Measurements from ENCODE around the gene RBM18.

The RBM18 gene

DNA sequence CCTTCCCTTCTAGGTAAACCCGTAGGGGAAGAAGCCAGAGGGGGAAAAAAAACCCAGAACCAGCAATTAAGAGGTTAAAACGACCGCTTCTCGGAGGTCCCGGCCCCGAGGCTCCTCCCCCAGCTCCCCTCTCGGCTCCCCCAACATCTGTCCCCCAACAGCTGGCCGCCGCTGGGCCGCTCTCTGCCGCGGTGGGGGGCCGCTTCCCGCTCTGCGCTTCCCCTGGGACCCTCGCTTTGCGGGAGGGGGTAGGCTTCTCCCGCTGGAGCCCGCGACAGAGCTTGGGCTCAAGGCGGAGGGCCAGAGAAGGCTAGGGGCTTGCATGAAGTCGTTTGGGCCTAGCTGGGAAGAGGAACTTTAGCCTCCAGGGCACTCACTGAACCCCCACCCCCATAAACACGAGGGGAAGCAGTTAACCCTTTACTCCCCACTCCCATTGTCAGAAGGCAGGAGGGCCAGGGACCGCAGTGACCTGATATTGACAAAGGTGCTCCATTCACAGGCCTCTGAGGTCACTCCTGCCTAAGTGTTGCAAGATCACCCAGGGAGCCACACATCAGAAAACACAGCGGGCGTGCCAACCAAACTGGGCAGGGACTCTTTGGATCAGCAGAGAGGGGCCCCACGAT lies 43.3 kb downstream of the RBM18 start:
- DNase-seq (ENCODE audit: low read depth), result no peak

DNA sequence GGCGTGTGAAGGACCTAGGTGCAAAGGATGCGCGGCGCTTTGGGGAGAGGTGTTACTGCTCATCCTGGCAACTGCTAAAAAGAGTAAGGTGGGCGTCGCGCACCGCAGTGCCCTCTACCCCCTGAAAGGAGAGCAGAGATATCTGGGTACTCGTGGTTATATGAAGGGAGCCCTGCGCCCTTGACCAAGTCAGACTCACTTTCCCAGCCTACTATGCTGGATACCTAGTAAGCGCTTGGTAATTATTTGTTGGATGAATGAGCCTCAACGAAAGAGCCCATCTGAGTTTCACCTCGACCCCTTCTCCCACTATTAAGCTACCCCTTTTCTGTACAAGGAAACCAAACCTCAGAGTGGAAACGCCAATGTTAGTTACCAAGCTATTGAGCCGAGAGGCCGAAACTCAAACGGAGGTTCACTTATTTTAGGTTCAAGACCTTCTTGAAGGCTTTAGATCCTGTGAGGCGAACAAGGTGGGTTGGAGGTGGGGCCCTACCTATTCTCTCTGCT lies 43.9 kb downstream of the RBM18 start:
- no peak for DNase-seq (ENCODE audit: low read depth)

DNA sequence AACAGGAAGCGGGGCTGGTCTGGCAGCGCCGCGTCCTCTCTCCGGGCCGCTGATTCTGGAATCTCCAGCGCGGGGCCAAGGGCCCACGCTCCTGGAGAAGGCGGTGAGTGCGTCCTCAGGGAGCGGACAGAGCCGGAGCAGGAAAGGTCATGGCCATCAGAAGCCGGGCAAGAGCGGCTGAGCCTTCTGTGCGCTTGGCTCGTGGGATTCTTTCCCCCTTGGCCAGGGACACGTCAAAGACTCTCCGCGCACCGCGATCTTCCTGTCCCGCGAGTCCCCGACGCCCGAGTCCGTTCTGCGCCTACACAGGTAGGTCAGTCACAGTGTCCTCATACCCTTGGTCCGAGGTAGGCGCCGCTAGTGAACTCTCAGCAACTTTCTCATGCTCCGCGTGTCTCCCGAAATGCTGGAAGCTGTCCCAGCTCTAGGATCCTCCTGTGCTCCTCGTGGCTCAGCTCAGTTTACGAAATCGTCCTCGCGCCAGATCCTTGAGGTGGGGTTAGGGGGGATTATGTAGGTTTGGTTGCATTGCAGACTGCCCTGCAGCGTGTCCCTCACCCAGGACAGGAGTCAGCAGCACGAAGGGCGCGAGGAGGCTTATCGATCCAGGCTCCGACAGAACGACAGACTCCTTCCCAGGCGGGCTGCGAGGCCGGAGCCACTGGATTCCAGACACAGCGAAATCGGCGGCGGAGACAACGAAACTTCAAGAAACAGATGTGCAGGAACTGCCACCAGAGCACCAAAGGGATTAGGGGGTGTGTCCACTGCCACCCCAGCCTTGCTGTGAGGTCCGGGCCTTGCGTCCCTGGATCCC lies 44.6 kb downstream of the RBM18 start:
- DNase-seq (ENCODE audit: low read depth), result no peak

DNA sequence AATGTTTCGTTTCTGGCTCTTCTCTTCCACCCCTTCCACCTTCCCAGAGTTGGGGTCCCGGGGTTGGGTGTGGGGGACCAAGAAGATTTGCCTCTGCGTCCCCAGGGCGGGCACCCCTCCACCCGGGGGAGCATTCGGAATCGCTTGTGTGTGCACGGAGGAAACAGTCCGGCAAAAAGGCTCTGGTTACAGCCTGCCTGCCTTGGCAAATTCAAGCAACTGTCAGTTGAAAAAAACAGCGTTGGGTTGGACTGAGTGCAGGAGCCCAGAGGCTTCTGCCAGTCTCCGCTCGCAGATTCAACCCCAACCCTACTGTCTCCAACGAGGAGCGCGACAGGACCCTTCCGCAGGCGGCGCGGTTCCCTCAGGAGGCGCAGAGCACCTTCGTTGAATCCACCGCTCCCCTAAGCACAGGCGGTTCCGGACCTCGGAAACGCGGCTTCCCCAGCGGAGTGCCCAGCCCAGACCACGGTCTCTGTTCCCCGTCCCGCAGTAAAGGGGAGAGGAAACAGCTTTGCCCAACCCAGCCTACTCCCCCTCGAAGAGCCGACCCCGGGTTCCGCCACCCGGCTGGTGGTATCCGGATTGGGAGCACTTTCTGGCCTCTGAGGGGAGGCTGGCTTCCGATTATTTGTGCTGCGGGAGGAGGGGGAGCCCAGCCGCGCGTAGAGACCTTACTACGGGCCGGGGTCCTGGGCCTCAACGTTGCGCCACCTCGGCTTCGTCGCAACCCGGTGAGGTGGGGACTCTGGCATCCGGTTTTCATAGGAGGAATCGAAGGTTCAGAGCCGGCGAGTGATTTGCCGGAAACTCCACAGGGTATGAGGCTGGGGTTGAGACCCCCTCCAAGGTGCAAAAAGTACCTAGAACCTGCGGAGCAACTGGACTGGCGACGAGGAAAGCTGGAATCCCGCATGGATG lies 45.4 kb downstream of the RBM18 start:
- DNase-seq (ENCODE audit: low read depth), result no peak

DNA sequence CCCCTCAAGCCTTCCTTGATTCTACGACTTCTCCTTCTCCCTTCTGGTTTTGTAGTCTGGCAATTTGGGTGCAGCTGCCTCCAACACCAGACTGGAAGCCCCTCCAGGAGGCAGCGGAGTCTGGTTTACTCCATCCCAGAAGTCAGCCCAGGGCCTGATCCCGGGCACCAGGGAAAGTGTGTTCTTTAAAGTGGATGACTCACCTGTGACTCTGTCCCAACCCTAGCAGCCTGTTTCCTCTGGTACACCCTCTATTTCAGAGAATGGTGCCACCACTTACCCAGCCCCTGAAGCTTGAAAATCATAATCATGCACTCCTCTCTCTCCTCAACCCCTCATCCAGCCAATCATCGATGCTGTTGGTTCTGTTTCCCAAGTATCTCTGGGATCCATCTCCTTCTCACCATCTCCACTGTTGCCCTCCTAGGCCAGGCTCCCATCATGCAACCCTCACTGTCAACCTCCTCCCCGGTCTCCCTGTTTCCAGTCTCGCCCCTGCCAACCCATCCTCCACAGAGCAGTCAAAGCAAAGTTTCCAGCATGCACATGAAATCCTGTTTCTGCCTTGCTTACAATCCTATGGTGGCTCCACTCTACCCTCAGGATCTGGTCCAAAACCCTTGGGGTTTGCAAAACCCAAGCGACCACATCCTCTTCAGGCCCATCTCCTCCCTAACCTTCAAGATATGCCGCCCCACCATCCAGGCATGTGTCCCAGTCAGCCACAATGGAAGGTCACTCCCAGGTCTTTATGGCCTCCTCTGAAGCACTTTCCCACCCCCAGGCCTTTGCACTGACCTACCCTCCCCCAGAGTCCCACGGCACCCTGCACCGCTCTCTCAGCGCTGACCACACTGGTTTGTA lies 46.3 kb downstream of the RBM18 start:
- no peak for DNase-seq (ENCODE audit: low read depth)

DNA sequence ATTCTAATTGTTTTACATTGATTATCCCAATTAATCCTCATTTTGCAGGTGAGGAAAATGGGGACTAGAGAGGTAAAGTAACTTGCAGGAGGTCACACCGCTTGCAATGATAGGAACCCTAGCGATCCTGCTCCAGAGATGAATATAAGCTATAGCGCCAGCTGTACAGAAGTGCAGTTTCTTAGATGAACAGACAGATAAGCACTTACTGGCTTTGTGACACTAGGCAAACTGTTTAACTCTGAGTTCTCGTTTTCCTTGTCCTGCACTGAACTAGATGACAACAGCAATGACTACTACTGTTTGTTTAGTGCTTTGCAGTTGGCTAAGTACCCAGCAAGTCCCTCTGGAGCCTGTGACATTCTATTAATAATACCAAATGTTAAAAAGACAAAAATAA lies 47.0 kb downstream of the RBM18 start:
- no peak for DNase-seq (ENCODE audit: low read depth)

DNA sequence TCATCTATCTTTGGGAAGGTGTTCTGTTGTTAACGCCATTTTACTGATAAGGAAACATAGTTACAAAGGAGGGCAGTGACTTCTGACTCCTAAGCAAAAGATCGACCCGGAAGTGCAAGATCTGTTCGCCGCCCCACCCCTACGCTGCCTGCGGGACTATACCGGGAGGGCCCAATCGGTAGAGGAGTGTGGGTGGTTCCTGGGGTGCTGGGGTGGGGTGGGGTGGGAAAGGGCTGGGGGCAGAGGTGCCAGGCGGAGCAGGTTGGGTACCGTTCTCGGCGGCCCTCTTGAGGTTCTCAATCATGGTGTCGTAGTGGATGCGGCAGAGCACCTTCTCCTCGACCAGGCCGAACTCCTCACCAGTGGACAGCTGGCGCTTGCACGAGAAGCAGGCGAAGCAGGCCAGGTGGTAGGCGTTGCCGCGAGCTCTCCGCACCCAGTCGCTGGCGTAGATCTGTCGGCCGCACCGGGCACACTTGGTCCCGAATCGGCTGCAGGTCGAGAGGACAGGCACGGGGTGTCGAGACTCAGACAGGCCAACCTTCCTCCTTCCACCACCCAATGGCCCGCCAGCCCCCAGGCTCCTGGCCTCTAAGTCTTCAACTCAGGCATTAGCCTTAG lies 47.7 kb downstream of the RBM18 start:
- no peak for DNase-seq (ENCODE audit: low read depth)

DNA sequence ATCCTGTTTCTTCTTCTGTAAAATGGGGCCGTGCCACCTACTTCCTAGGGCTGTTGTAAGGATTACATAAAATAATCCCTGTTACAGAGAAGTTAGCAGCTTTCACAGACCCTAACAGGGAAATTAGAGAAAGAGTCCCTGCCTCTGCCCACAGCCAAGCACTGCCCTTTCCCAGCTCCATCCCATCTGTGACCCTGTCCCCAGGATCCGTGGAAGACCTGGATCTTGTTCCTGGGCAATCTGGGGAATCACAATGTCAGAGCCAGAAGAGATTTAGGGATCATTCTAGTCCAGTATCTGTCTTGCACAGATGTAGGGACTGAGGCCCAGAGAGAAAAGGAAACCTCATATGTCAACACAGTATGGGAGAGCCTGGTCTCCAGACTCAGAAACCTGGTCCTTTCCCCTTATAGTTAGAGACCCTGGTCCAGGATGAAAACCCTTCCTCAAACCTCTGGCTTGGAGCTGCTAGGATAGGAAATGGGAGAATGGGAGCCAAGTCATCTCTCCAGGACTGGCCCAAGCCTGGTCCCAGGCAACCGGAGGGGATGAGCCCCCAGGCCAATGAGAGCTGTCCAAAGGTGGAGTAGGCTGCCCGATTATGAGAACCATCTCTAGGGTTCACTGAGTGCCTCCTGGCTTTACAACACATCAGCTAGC lies 48.4 kb downstream of the RBM18 start:
- DNase-seq (ENCODE audit: low read depth), result no peak

DNA sequence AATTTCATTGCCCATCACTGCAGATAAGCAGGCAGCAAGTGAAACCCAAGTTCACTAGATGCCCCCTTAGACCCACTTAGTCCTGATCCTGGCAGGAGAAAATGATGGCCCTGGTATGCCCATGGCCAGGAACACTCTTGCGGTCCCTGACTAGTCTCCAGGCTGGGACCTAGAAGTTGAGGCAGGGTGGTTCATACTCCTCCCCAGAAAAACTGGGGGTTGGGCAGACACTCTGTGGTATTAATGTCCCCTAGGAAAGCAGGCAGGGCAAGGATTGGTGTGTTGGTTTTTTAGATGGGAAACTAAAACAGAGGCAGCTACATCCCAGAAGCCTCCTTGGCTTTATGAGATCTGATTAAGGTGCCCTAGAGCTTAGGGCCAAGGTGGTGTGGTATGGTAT lies 49.0 kb downstream of the RBM18 start:
- no peak for DNase-seq (ENCODE audit: low read depth)

DNA sequence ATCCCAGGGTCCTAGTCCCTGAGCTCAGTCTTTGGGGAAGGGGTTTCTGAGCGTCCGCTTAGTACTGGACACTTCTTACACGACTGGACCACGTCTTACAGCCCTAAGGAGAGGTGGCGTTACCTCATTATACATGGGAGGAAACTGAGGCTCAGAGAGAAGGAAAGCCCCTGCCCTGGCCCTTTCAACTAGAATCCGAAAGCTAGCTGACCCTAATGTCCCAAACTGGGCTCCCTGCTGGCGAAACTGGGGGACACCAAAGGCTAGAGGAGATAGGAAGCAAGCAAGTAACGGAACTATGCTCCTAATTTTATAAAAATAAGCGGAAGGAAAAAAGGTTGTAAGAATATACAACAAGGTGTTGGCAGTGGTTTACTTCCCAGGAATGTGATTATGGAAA lies 50.1 kb downstream of the RBM18 start:
- DNase-seq (ENCODE audit: low read depth), result no peak

DNA sequence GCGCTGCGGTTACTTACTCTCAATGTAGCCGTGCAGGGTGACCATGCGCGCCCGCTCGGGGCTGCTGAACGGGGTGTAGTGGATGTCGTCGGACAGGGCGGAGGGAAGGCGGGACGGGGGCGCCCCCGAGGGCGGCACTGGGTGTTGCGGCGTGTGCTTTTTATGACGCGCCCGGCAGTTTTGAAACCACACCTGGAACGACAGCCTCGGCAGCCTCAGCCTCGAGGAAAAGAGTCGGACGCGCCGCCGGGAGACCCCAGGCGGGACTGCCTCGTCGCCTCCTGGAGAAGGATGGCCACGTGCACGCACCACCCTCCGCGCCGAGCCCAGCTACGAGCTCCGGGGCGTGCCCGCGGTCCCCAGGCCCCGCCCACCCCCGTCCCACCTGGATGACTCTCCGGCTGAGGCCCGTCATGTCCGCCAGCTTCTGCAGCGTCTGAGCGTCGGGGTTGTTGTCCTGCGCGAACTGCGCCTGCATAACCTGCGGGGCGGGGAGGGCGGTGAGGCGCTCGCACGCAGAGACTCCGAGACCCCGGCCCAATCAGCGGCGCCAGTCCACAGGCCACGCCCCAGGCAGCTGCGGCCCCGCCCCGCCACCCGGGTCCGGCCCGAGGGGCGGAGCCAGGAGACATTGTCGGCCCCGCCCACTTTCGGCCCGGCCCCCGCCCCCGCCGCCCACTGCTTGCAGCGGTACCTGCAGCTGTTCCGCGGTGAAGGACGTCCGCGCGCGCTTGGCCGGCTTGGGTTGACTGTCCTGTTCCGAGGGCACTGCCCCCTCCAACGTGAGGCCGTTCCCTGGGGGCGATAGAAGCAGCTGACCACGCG lies 50.8 kb downstream of the RBM18 start:
- peak; percentile 15 for DNase-seq (ENCODE audit: low read depth)

DNA sequence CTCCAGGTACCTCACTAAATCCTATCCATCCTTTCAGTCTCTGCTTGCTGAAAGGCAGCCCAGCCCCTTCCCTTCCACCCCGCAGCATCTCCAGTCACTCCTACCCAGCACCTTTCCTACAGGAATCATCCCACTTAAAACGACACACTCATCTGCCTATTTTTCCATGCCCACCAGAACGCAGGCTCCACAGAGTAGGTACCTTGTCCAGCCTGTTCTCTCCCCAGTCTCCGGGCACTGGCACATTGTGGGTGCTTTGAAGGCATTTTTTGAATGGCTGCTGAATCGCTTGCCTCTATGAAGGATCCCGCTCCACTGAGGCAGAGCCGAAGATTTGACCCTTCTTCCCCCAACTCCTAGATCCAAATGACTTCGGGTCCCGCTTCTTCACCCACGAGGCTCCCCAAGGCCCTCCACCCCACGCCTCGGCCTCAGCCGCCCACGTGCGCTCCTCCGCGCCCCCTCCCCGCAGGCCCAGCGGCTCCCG lies 51.5 kb downstream of the RBM18 start:
- DNase-seq (ENCODE audit: low read depth), result no peak

DNA sequence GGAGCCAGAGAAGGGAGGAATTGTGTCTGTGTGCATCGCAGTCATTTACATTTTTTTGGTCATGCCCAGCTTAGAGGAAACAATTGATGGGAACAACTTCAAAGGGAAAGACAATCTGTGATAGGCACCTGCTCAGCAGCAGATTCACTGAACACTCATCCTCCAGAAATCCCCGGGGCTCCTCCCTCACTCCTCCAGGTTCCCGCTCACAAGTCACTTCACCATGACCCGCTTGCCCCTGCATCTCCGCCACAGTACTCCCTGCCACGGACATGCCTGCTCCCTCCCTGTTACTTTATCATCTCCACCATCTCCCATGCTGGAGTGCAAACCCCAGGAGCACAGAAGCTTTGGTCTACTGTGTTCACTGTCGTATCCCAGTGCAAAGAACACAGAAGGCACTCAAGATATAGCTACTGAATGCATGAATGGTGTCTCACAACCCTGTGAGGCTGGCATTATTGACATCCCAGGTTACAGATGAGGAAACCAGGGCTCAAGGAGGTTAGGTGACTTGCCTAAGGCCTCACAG lies 52.1 kb downstream of the RBM18 start:
- no peak for DNase-seq (ENCODE audit: low read depth)

DNA sequence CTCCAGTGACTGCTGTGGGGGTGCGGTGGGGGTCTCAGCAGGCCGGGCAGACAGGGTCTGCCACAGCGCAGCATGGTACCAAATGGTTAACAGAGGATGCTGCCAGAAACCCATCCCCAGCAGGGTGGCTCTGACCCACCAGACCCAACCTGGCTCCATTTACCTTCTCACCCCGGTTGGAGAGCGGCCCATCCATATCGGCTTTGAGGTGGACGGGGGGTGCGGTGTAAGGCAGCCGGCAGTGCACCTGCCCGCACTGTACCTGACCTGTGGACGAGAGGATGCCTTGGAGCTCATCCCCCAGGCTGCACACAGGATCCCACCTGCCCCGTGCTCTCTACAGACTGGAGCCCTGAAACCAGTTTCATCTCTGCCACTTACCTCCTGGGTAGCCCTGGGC lies 55.2 kb downstream of the RBM18 start:
- no peak for DNase-seq (ENCODE audit: low read depth)

DNA sequence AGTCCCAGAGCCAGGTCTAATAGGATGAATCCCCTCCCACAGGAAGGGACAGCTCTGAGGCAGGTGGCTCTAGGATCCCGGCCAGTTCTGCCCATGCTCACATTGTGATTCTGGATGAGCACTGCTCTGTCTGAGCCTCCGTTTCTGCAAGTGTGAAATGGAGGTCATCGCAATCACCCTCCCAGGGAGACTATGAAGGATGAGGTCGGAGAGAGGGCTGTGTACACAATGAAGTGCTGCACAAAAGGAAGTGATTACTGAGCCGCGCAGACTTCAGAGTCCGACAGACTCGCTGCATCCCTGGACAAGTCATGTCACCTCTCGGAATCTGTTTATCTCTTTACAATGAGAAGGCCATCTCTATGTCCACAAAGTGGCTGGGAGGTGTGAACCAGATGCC lies 57.5 kb downstream of the RBM18 start:
- no peak for DNase-seq (ENCODE audit: low read depth)

DNA sequence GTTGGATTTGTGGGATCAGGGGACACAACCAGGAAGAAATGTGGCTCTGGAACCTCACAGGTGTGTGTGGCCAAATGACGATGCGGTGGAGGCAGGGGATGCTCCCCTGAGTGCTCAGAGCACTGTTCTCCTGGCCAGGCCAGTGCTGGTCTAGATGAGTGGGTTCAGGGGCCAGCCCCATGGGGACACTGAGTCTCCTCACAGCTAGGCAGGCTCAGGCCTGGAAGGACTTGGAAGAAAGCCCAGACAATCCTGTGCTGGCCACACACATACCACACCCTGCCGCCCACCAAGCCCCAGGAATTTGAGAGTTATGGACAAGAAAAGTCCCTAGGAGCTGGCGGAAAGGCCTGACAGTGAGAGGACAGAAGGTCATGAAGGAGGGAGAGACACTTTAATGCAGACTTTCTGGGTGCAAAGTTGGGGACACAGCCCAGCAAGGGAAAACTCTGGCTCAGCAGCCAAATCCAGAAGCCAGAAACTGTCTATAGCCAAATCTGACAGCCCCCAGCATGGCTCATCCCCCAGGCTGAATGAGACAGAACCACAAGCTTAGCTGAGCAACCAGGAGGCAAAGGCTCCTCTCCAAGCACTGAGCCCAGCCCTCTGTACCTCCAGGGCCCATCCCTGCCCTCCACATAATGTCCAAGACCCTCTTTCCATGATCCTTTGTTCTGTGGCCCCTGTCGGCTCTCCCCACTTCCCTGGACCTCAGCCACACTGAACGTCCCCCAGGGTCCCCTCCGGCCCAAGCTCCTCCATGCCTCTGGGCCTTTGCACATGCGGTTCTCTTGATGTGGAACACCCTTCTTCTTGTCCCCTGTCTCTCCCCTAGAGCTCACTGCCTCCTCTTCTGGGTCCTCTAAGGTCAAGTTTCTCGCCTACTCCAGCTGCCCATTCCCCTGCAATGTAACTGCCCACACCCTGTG lies 58.3 kb downstream of the RBM18 start:
- no peak for DNase-seq (ENCODE audit: low read depth)

DNA sequence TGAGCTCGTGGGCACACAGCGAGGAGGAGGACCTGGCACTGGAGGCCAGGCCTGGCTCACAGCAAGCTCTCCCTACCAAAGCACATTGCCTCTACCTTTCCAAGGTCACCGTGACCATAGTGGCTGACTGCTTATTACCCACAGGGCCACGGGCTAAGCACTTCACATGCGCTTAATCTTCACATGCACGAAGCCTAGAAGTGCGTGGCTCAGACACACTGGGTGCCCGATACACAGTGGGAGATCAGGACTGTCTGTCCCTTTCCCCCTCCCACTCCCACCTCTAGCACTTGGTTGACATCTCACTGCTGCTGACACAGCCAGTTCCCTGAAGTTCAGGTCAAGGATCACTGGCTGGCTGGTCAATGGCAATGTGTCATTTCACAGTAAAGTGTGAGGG lies 59.5 kb downstream of the RBM18 start:
- no peak for DNase-seq (ENCODE audit: low read depth)

DNA sequence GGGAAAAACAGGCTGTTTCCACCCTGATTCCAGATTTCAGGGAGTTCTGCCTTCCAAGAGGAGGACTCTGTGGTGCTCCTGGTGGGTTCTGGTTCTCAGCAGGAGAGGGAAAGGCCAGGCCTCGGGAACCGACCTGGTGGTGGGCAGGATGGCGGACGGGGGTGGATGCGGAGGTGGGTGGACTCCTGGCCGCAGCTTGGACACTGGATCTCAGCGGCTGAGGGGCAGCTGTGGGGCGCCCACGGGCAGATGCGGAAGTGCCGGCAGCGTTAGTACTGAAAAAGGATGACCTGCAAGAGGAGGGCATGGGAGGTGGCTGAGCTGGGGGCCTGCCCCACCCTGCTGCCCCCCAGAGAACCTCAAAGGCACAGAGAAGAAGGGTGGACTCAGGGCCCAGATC lies 60.1 kb downstream of the RBM18 start:
- no peak for DNase-seq (ENCODE audit: low read depth)
